Measurements from ENCODE around the gene ARFGEF3.

ARFGEF3 gene

DNA sequence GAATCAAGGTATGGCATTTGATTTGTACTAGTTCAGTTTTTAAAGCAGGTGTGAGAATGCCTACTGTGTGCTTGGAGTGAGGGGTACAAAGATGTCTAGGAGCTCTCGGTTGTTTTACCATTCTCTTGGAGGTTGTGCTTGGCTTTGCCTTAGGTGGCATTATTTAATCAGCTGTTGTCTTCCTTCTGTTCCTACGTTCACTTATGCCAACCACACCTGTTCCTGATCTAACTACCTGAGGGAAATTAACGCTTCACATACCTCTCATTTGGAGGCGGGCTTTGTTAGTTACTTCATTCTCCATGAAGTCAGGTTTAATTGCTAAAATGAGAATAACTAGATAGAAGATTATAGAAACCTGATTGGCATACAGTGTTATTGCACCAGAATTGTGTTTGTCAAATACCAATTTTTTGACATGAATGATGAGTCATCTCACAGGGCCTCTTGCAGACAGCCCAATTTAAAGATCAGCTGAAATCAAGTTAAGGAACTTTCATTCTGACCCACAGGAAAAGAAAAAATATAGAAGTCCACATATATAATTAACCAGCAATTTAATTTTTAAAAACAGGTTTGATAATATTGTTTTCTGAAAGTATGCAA, 81.4 kb downstream of the ARFGEF3 start:
- H3K4me3 ChIP-seq (replicated peaks; ENCODE audit: low read depth, low read length) = no peak overlapping the region
- no peak for DNase-seq (ENCODE audit: low read depth)
- TF ChIP-seq, protein P1, sequence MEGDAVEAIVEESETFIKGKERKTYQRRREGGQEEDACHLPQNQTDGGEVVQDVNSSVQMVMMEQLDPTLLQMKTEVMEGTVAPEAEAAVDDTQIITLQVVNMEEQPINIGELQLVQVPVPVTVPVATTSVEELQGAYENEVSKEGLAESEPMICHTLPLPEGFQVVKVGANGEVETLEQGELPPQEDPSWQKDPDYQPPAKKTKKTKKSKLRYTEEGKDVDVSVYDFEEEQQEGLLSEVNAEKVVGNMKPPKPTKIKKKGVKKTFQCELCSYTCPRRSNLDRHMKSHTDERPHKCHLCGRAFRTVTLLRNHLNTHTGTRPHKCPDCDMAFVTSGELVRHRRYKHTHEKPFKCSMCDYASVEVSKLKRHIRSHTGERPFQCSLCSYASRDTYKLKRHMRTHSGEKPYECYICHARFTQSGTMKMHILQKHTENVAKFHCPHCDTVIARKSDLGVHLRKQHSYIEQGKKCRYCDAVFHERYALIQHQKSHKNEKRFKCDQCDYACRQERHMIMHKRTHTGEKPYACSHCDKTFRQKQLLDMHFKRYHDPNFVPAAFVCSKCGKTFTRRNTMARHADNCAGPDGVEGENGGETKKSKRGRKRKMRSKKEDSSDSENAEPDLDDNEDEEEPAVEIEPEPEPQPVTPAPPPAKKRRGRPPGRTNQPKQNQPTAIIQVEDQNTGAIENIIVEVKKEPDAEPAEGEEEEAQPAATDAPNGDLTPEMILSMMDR (IDR thresholded peaks at IDR 0.05; ENCODE audit: low read length, missing control alignments) = no peak

DNA sequence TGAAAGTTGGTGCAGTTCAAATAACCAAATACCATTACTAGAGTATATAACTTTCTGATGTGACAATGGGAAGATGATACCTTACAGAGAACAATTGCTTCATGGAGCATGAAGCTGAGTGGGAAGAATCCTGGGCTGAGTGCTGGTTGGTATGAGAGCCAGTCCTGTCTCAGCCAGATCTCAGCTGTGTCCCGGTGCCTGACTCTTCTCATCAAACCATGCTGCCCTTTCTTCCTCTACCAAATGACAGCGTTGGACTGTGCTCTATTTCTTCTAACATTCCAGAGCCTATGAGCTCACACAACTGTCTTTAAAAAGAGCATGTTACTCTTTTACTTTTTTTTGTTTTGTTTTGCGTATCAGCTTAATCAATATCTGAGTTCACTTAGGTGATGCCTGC, 84.0 kb downstream of the ARFGEF3 start:
- no peak for DNase-seq (ENCODE audit: low read depth)
- no peak overlapping the region for H3K4me3 ChIP-seq (replicated peaks; ENCODE audit: low read depth, low read length)
- TF ChIP-seq, protein P1 (IDR thresholded peaks at IDR 0.05; ENCODE audit: low read length, missing control alignments) = no peak

- no peak for DNase-seq (ENCODE audit: low read depth)
- TF ChIP-seq, protein P1 (IDR thresholded peaks at IDR 0.05; ENCODE audit: low read length, missing control alignments) = no peak
Observed at GRCh38 chr6:138246650-138247440, 85.1 kb downstream of the ARFGEF3 start.

GRCh38 chr6:138248011-138248410, 86.3 kb downstream of the ARFGEF3 start:
- no peak for DNase-seq (ENCODE audit: low read depth)
- TF ChIP-seq, protein P1 (IDR thresholded peaks at IDR 0.05; ENCODE audit: low read length, missing control alignments) = no peak
- H3K4me3 ChIP-seq (replicated peaks; ENCODE audit: low read depth, low read length) = no peak overlapping the region

More at GRCh38 chr6:138246650-138247440, 85.1 kb downstream of the ARFGEF3 start:
- H3K4me3 ChIP-seq (replicated peaks; ENCODE audit: low read depth, low read length) = no peak overlapping the region

GRCh38 chr6:138248878-138249277, 87.1 kb downstream of the ARFGEF3 start:
- DNase-seq (ENCODE audit: low read depth) = no peak
- TF ChIP-seq, protein P1 (IDR thresholded peaks at IDR 0.05; ENCODE audit: low read length, missing control alignments) = no peak
- no peak overlapping the region for H3K4me3 ChIP-seq (replicated peaks; ENCODE audit: low read depth, low read length)

GRCh38 chr6:138250053-138250452, 88.3 kb downstream of the ARFGEF3 start:
- H3K4me3 ChIP-seq (replicated peaks; ENCODE audit: low read depth, low read length) = no peak overlapping the region
- TF ChIP-seq, protein P1 (IDR thresholded peaks at IDR 0.05; ENCODE audit: low read length, missing control alignments) = no peak
- DNase-seq (ENCODE audit: low read depth) = peak; percentile 6

All from fibroblast of pulmonary artery (primary cell).